ENCODE measurements around the gene BIN2.

GRCh38 chr12:51275088-51275487, 48.9 kb downstream of the BIN2 start:
- TF ChIP-seq CTCF (conservative IDR thresholded peaks at IDR 0.05; ENCODE audit: low read length) (no peak), EZH2phosphoT487 (IDR thresholded peaks at IDR 0.05; ENCODE audit: borderline replicate concordance, low read depth, low read length) (no peak)
